ENCODE results near the gene LDLRAD4. TPM values are rescaled to one million over a fixed set of nuclear protein-coding genes. Genes with fewer than 3 reads are reported as not detected.

LDLRAD4 gene
- total and polyA plus RNA-seq, 2 experiments from 2014 or later, result 0.73 to 1.9 TPM

GRCh38 chr18:13630716-13631268 is 412.2 kb downstream of the LDLRAD4 start (continued):
- TF ChIP-seq ETS1 (IDR thresholded peaks at IDR 0.05) (no peak), NANOG (IDR thresholded peaks at IDR 0.05; ENCODE audit: borderline replicate concordance) (no peak), POLR2AphosphoS5 (IDR thresholded peaks at IDR 0.05; ENCODE audit: low read depth) (no peak), CREB1 (CRISPR knock-in tag; IDR thresholded peaks at IDR 0.05; ENCODE audit: low read depth) (no peak), CTCF (conservative IDR thresholded peaks at IDR 0.05; ENCODE audit: low read depth in 2 of 2) (no peak), JUNB (IDR thresholded peaks at IDR 0.05; ENCODE audit: unreplicated experiment) (no peak), EZH2phosphoT487 (IDR thresholded peaks at IDR 0.05; ENCODE audit: unreplicated experiment) (no peak), REST (IDR thresholded peaks at IDR 0.05; ENCODE audit: unreplicated experiment) (no peak)

GRCh38 chr18:13633700-13634099 is 415.1 kb downstream of the LDLRAD4 start:
- no peaks in the 10 kb centered on the region for H4K20me1 ChIP-seq (replicated peaks; ENCODE audit: insufficient read depth)
- H3K27me3 ChIP-seq (ENCODE audit: insufficient read depth), result no peaks in the 10 kb centered on the region
- no peak overlapping the region for H2AFZ ChIP-seq
- no peaks in the 10 kb centered on the region for H3K36me3 ChIP-seq (ENCODE audit: insufficient read depth)
- H3K27me3 Mint-ChIP-seq (ENCODE audit: insufficient read depth, low read depth, poor library complexity), result no peaks in the 10 kb centered on the region
- no peaks in the 10 kb centered on the region for H3K79me2 ChIP-seq (replicated peaks; ENCODE audit: insufficient read depth)
- peaks cover 6% of the 10 kb centered on the region for H3K4me1 Mint-ChIP-seq
- H3K27ac ChIP-seq (ENCODE audit: low read depth), result no peak overlapping the region
- H3K4me1 ChIP-seq (ENCODE audit: insufficient read depth), result no peaks in the 10 kb centered on the region
- no peak overlapping the region for H3K4me2 ChIP-seq
- H3K9me2 ChIP-seq (ENCODE audit: insufficient read depth), result no peaks in the 10 kb centered on the region
- DNase-seq (ENCODE audit: low spot score) (no peak), ATAC-seq (no peak)
- H3K4me3 Mint-ChIP-seq, result no peak overlapping the region
- no peak overlapping the region for H3K4me3 ChIP-seq
- no peak overlapping the region for H3K27ac Mint-ChIP-seq
- peaks cover 8% of the 10 kb centered on the region; the same call in 2 of the 3 replicates for H3K36me3 Mint-ChIP-seq (ENCODE audit: low read depth)
- H3F3A ChIP-seq (replicated peaks; ENCODE audit: low read depth), result no peaks in the 10 kb centered on the region
- H3K9me3 Mint-ChIP-seq, result peaks cover 19% of the 10 kb centered on the region
- TF ChIP-seq ZNF114 (CRISPR knock-in tag; IDR thresholded peaks at IDR 0.05), result no peak
- TF ChIP-seq ZNF331 (CRISPR knock-in tag; IDR thresholded peaks at IDR 0.05; ENCODE audit: low read depth), result no peak
- TF ChIP-seq JUNB (IDR thresholded peaks at IDR 0.05; ENCODE audit: unreplicated experiment), result no peak
- no peak for TF ChIP-seq REST (IDR thresholded peaks at IDR 0.05; ENCODE audit: unreplicated experiment)
- no peak for TF ChIP-seq NANOG (IDR thresholded peaks at IDR 0.05; ENCODE audit: borderline replicate concordance)
- TF ChIP-seq EZH2 (IDR thresholded peaks at IDR 0.05; ENCODE audit: low read depth, unreplicated experiment), result no peak
- no peak for TF ChIP-seq CREB1 (CRISPR knock-in tag; IDR thresholded peaks at IDR 0.05; ENCODE audit: low read depth)
- TF ChIP-seq POLR2AphosphoS5 (IDR thresholded peaks at IDR 0.05; ENCODE audit: low read depth), result no peak

Data from GM23338 (cell line).